ENCODE results near the gene SLC15A3. TPM values are rescaled to one million over a fixed set of nuclear protein-coding genes. Genes with fewer than 3 reads are reported as not detected.

The SLC15A3 gene
- total RNA-seq, 4 donors from 2014 or later: 8.1 to 18.9 (median 12.6) TPM

- H3K36me3 ChIP-seq: no peaks in the 10 kb centered on the region
- intact Hi-C loops (cut with DNase I; ENCODE audit: low total_unique reads): no loop called here
- no peaks in the 10 kb centered on the region for H3K4me1 ChIP-seq
- H3K27me3 ChIP-seq: peaks cover 3% of the 10 kb centered on the region
- H3K4me3 ChIP-seq: peak within 1 kb of the TSS in 3 of 4 donors; percentile 7 to 38 (median 7)
- in situ Hi-C loops (cut with MboI; ENCODE audit: low pct_ligation_motif_present in 1 of 4, low pct_unique_long_range_greater_than_20kb in 1 of 4, low sequenced_read_pairs in 3 of 4): no loop called here
- H3K9me3 ChIP-seq: no peaks in the 10 kb centered on the region
- peak; percentile 40 for TF ChIP-seq POLR2A (IDR thresholded peaks at IDR 0.05)
- TF ChIP-seq CTCF (IDR thresholded peaks at IDR 0.05): no peak
- peak in 1 of 3 donors; percentile 24 for TF ChIP-seq POLR2AphosphoS5 (IDR thresholded peaks at IDR 0.05)
- DNase-seq: peak; percentile 29
- WGBS, 2 donors (ENCODE audit: low coverage in 1 of 2): 83 to 100% methylated on average over 2 to 16 of the region's 16 CpGs
- H3K27ac ChIP-seq: peak within 1 kb of the TSS; percentile 39 to 63 (median 54)
Measured at GRCh38 chr11:60971520-60971919, 19.5 kb upstream of the SLC15A3 start, which contains the start of gene CD6. Gene CD6 (plus strand): TSS chr11:60971680. CDS start chr11:60971866, 186 bp downstream.

- no peaks in the 10 kb centered on the region for H3K4me1 ChIP-seq
- in situ Hi-C loops (cut with MboI; ENCODE audit: low pct_ligation_motif_present in 1 of 4, low pct_unique_long_range_greater_than_20kb in 1 of 4, low sequenced_read_pairs in 3 of 4): no loop called here
- no peak for DNase-seq
- TF ChIP-seq EP300 (IDR thresholded peaks at IDR 0.05; ENCODE audit: low read depth) (no peak), POLR2AphosphoS5 (IDR thresholded peaks at IDR 0.05) (no peak), CTCF (IDR thresholded peaks at IDR 0.05) (no peak), POLR2A (IDR thresholded peaks at IDR 0.05) (no peak)
- WGBS, 2 donors (ENCODE audit: low coverage in 1 of 2): 81% methylated on average over 5 of the region's 5 CpGs; no CpG with 5 or more reads in 1 of the 2 donors
- H3K27ac ChIP-seq: no peak overlapping the region
- no peaks in the 10 kb centered on the region for H3K36me3 ChIP-seq
- H3K27me3 ChIP-seq: peaks cover 3% of the 10 kb centered on the region
- H3K4me3 ChIP-seq: no peak overlapping the region
- no peaks in the 10 kb centered on the region for H3K9me3 ChIP-seq
- intact Hi-C loops (cut with DNase I; ENCODE audit: low total_unique reads): no loop called here
Measured at GRCh38 chr11:60970890-60971289, 18.9 kb upstream of the SLC15A3 start.

GRCh38 chr11:60970369-60970774 is 18.4 kb upstream of the SLC15A3 start:
- no peak for TF ChIP-seq EP300 (IDR thresholded peaks at IDR 0.05; ENCODE audit: low read depth)
- TF ChIP-seq POLR2A (IDR thresholded peaks at IDR 0.05): no peak
- TF ChIP-seq CTCF (IDR thresholded peaks at IDR 0.05): peak; percentile 82 to 92 (median 89)
- peaks cover 3% of the 10 kb centered on the region for H3K27me3 ChIP-seq
- in situ Hi-C loops (cut with MboI; ENCODE audit: low pct_ligation_motif_present in 1 of 4, low pct_unique_long_range_greater_than_20kb in 1 of 4, low sequenced_read_pairs in 3 of 4): no loop called here
- intact Hi-C loops (cut with DNase I; ENCODE audit: low total_unique reads): no loop called here
- no peak overlapping the region for H3K4me3 ChIP-seq
- H3K4me1 ChIP-seq: no peaks in the 10 kb centered on the region
- no peaks in the 10 kb centered on the region for H3K36me3 ChIP-seq
- peak; percentile 69 for DNase-seq
- no peak overlapping the region for H3K27ac ChIP-seq
- no peaks in the 10 kb centered on the region for H3K9me3 ChIP-seq
- 17% methylated on average over 9 of the region's 9 CpGs; no CpG with 5 or more reads in 1 of the 2 donors for WGBS, 2 donors (ENCODE audit: low coverage in 1 of 2)

GRCh38 chr11:60968223-60968622 is 16.2 kb upstream of the SLC15A3 start:
- no peak for DNase-seq
- H3K36me3 ChIP-seq: no peaks in the 10 kb centered on the region
- in situ Hi-C loops (cut with MboI; ENCODE audit: low pct_ligation_motif_present in 1 of 4, low pct_unique_long_range_greater_than_20kb in 1 of 4, low sequenced_read_pairs in 3 of 4): loop anchor here in 1 of 4 donors (10.0 kb wide), 1 partner anchor 157 kb away; no protein-coding TSS in a partner anchor
- intact Hi-C loops (cut with DNase I; ENCODE audit: low total_unique reads): no loop called here
- H3K4me1 ChIP-seq: no peaks in the 10 kb centered on the region
- H3K27ac ChIP-seq: no peak overlapping the region
- H3K27me3 ChIP-seq: peaks cover 3% of the 10 kb centered on the region
- no peak overlapping the region for H3K4me3 ChIP-seq
- 40 to 56% methylated on average over 1 of the region's 1 CpG for WGBS, 2 donors (ENCODE audit: low coverage in 1 of 2)
- no peak for TF ChIP-seq POLR2A (IDR thresholded peaks at IDR 0.05)
- TF ChIP-seq EP300 (IDR thresholded peaks at IDR 0.05; ENCODE audit: low read depth): no peak
- no peak for TF ChIP-seq CTCF (IDR thresholded peaks at IDR 0.05)
- no peak for TF ChIP-seq POLR2AphosphoS5 (IDR thresholded peaks at IDR 0.05)
- no peaks in the 10 kb centered on the region for H3K9me3 ChIP-seq
